SK-N-SH (cell line): ENCODE measurements around the gene MN1. TPM values are rescaled to one million over a fixed set of nuclear protein-coding genes. Genes with fewer than 3 reads are reported as not detected.

Experiments
- CTCF ChIA-PET: fragments of 300-600, 350-600 bp; formaldehyde crosslinking; extraction: SDS; loops from one replicate; lab custom pipeline; 2021; lab: Yijun Ruan, JAX
- POLR2A ChIA-PET: fragments of 350-600 bp; sonication (Branson Sonifier 250); formaldehyde crosslinking; extraction: SDS; loops from one replicate; lab custom pipeline; 2020; ENCODE audit warnings: antibody characterized with exemption, inconsistent platforms; lab: Yijun Ruan, JAX
- DNase-seq: peaks from one replicate; pipeline ENCODE4 v3.0.0; 2012
- H2AFZ ChIP-seq: fragments of 200-600 bp; sonication (generic); 2 replicates; pipeline ENCODE4 v1.8.1; 2016; ENCODE audit warnings: antibody characterized with exemption, mild to moderate bottlenecking, low read depth
- H3F3A ChIP-seq: fragments of 200-600 bp; sonication (generic); replicated peaks from 2 replicates; pipeline ENCODE3; 2016; ENCODE audit warnings: antibody characterized with exemption, mild to moderate bottlenecking; ENCODE audit not compliant: insufficient read depth
- H3K27ac ChIP-seq, 2 experiments: fragments of 200-500 bp in 1 of 2; fragments of 200-600 bp in 1 of 2; sonication (Bioruptor generic) in 1 of 2; sonication (generic), shearing (Covaris generic) in 1 of 2; 2 replicates each; pipeline versions ENCODE4 v1.5.1 to v1.6.1; 2014 to 2016; ENCODE audit warnings: low read depth in 2 of 2, inconsistent platforms in 1 of 2, low read length in 1 of 2, mild to moderate bottlenecking in 1 of 2, mixed read lengths in 1 of 2
- H3K27me3 ChIP-seq: fragments of 200-600 bp; sonication (generic), shearing (Covaris generic); 2 replicates; pipeline ENCODE4 v1.6.1; 2016; ENCODE audit warnings: mixed run types; ENCODE audit not compliant: insufficient read depth
- H3K36me3 ChIP-seq, 2 experiments: fragments of 200-500 bp in 1 of 2; fragments of 200-600 bp in 1 of 2; sonication (Bioruptor generic) in 1 of 2; sonication (generic) in 1 of 2; replicated peaks in 1 of 2; 2 replicates each; pipeline versions ENCODE3 to v1.5.1; 2014 to 2016; ENCODE audit warnings: low read length in 1 of 2, mild to moderate bottlenecking in 1 of 2; ENCODE audit not compliant: insufficient read depth in 2 of 2, control insufficient read depth in 1 of 2
- H3K4me1 ChIP-seq, 2 experiments: fragments of 200-500 bp in 1 of 2; fragments of 200-600 bp in 1 of 2; sonication (Bioruptor generic) in 1 of 2; sonication (generic), shearing (Covaris generic) in 1 of 2; 2 replicates each; pipeline versions ENCODE4 v1.5.1 to v1.6.1; 2014 to 2016; ENCODE audit warnings: low read depth in 1 of 2, low read length in 1 of 2, mixed run types in 1 of 2; ENCODE audit not compliant: insufficient read depth in 2 of 2, control insufficient read depth in 1 of 2
- H3K4me2 ChIP-seq: fragments of 200-600 bp; sonication (generic), shearing (Covaris generic); 2 replicates; pipeline ENCODE4 v1.6.1; 2017; ENCODE audit warnings: mixed run types
- H3K4me3 ChIP-seq, 2 experiments: fragments of 200-500 bp in 1 of 2; fragments of 200-600 bp in 1 of 2; sonication (Bioruptor generic) in 1 of 2; sonication (generic), shearing (Covaris generic) in 1 of 2; 2 replicates each; pipeline versions ENCODE4 v1.5.1 to v1.8.1; 2014 to 2016; ENCODE audit warnings: low read depth in 2 of 2, inconsistent platforms in 1 of 2, low read length in 1 of 2, mild to moderate bottlenecking in 1 of 2, mixed read lengths in 1 of 2, moderate library complexity in 1 of 2
- H3K79me2 ChIP-seq: fragments of 200-600 bp; sonication (generic); 2 replicates; pipeline ENCODE4 v1.8.1; 2017; ENCODE audit warnings: mild to moderate bottlenecking; ENCODE audit not compliant: insufficient read depth
- H3K9ac ChIP-seq: fragments of 200-600 bp; sonication (generic); 2 replicates; pipeline ENCODE4 v1.6.1; 2017; ENCODE audit warnings: mixed run types
- H3K9me2 ChIP-seq: fragments of 200-600 bp; sonication (generic); 2 replicates; pipeline ENCODE4 v1.6.1; 2017; ENCODE audit warnings: mixed run types
- H3K9me3 ChIP-seq: fragments of 200-600 bp; sonication (generic); 2 replicates; pipeline ENCODE4 v1.6.1; 2017; ENCODE audit warnings: mixed run types, mild to moderate bottlenecking, moderate library complexity
- H4K20me1 ChIP-seq: fragments of 200-600 bp; sonication (generic); 2 replicates; pipeline ENCODE4 v1.6.1; 2017; ENCODE audit warnings: mild to moderate bottlenecking, mixed run types; ENCODE audit not compliant: insufficient read depth
- ELF1 ChIP-seq: IDR thresholded peaks from 2 replicates; pipeline ENCODE4 v1.4.0; 2012
- EP300 ChIP-seq, 2 experiments: IDR thresholded peaks; 2 replicates each; pipeline versions ENCODE4 v1.4.0 to v1.6.1; 2012; ENCODE audit warnings: borderline replicate concordance in 1 of 2, low read depth in 1 of 2, low read length in 1 of 2
- EZH2phosphoT487 ChIP-seq: fragments of 200-600 bp; sonication (generic); IDR thresholded peaks from 2 replicates; pipeline ENCODE4 v1.6.1; 2017; ENCODE audit warnings: low read depth, mixed run types, mild to moderate bottlenecking, antibody characterized with exemption, moderate library complexity, borderline replicate concordance
- FOSL2 ChIP-seq: IDR thresholded peaks from 2 replicates; pipeline ENCODE4 v1.4.0; 2012; ENCODE audit warnings: low read depth, mild to moderate bottlenecking, moderate library complexity, borderline replicate concordance
- GATA2 ChIP-seq: sonication (generic); formaldehyde crosslinking; IDR thresholded peaks from 2 replicates; pipeline ENCODE4 v1.5.0; 2020; ENCODE audit warnings: mild to moderate bottlenecking, missing genetic modification reagents
- NFIC ChIP-seq: IDR thresholded peaks from 2 replicates; pipeline ENCODE4 v1.4.0; 2012; ENCODE audit warnings: borderline replicate concordance
- NRF1 ChIP-seq: IDR thresholded peaks from 2 replicates; pipeline ENCODE4 v1.6.1; 2012; ENCODE audit warnings: low read depth, mild to moderate bottlenecking, low read length
- SIN3A ChIP-seq: IDR thresholded peaks from 2 replicates; pipeline ENCODE4 v1.6.1; 2012; ENCODE audit warnings: low read depth, mild to moderate bottlenecking, low read length, moderate library complexity, borderline replicate concordance
- TAF1 ChIP-seq: IDR thresholded peaks from 2 replicates; pipeline ENCODE4 v1.6.1; 2012; ENCODE audit warnings: low read depth, mild to moderate bottlenecking, low read length, moderate library complexity, borderline replicate concordance
- TEAD4 ChIP-seq: IDR thresholded peaks from 2 replicates; pipeline ENCODE4 v1.4.0; 2012; ENCODE audit warnings: mild to moderate bottlenecking, borderline replicate concordance; ENCODE audit not compliant: insufficient read depth
- WGBS: methylation state at CpG from one replicate; pipeline ENCODE4 v1.1.6; 2017; ENCODE audit warnings: low lambda C conversion rate; 5-methylcytosine and 5-hydroxymethylcytosine counted together
- polyA plus RNA-seq, 3 experiments: library from polyadenylated mRNA; depleted of rRNA; stranded (reverse); fragments of >200 nt; gene quantifications; 2 replicates each; pipeline ENCODE4 v1.2.3, GENCODE V29; 2012
- TF ChIP-seq, protein P1 (sequence below): fragments of 150-350 bp; IDR thresholded peaks from 2 replicates; pipeline ENCODE4 v1.6.1; 2016; ENCODE audit warnings: mild to moderate bottlenecking, low read depth, low read length
- TF ChIP-seq, protein P2 (sequence below): IDR thresholded peaks from 2 replicates; pipeline ENCODE4; 2012

Gene MN1
- polyA plus RNA-seq, 1 of the 3 experiments (the other 2 are of a cell fraction): 0.20 TPM

DNA sequence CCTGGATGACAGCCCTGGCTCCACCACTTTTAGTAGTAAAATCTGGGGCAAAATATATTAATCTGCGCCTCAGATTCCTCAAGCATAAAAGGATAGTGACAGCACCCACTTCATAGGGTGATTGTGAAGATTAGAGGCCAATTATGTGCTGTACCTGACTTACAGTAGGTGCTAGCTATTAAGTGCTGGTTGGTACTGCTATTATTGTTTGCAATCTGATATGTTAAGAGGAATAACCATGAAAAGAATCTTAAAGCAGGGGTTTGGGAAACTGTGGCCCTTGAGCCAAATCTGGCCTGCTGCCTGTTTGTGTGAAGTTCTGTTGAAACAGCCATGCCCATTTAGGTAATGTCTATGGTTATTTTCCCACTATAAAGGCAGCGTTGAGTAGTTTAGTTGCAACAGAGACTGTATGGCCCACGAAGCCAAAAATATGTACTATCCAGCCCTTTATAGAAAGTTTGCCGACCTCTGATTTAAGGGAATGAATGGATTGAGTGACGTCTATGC is 44.7 kb upstream of the MN1 start (continued):
- TF ChIP-seq EZH2phosphoT487 (no peak), FOSL2 (no peak), NRF1 (no peak), ELF1 (no peak), GATA2 (CRISPR knock-in tag) (no peak), TAF1 (no peak)
- TF ChIP-seq, protein P1, sequence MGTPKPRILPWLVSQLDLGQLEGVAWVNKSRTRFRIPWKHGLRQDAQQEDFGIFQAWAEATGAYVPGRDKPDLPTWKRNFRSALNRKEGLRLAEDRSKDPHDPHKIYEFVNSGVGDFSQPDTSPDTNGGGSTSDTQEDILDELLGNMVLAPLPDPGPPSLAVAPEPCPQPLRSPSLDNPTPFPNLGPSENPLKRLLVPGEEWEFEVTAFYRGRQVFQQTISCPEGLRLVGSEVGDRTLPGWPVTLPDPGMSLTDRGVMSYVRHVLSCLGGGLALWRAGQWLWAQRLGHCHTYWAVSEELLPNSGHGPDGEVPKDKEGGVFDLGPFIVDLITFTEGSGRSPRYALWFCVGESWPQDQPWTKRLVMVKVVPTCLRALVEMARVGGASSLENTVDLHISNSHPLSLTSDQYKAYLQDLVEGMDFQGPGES: no peak
- TF ChIP-seq, protein P2, sequence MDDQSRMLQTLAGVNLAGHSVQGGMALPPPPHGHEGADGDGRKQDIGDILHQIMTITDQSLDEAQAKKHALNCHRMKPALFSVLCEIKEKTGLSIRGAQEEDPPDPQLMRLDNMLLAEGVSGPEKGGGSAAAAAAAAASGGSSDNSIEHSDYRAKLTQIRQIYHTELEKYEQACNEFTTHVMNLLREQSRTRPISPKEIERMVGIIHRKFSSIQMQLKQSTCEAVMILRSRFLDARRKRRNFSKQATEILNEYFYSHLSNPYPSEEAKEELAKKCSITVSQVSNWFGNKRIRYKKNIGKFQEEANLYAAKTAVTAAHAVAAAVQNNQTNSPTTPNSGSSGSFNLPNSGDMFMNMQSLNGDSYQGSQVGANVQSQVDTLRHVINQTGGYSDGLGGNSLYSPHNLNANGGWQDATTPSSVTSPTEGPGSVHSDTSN: no peak

DNA sequence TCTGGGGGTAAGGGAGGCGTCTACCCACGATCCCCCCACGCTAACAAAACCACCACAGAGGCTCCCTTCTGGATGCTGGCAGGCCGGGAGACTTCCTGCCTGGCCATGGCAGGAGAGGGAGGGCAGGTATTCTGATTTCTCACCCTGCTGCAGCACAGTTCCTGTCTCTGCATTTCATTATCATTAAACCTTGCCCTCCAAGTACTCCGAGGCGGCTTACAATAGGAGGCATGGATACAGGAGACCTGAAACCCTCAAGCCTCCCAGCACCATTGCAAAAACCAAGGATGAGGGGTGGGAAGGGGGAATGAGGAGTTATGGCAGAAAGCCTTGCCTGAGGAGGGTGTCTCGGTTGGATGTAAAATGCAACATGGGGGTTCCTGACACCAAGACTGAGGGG is 44.1 kb upstream of the MN1 start:
- Histone ChIP-seq H3K27ac (peak overlapping the region in 1 of 2 experiments; percentile 98; a peak in 2 of 4 replicates), H3K9me2 (no peaks in the 10 kb centered on the region), H2AFZ (no peak overlapping the region), H3K9me3 (no peaks in the 10 kb centered on the region), H3F3A (no peaks in the 10 kb centered on the region), H3K4me3 (no peak overlapping the region), H3K4me2 (no peak overlapping the region), H4K20me1 (no peaks in the 10 kb centered on the region), H3K79me2 (no peaks in the 10 kb centered on the region), H3K27me3 (no peaks in the 10 kb centered on the region), H3K4me1 (peaks cover 11 to 67% of the 10 kb centered on the region in 2 experiments; a peak in 3 of 4 replicates), H3K36me3 (peaks cover 5 to 30% of the 10 kb centered on the region in 2 experiments), H3K9ac (no peak overlapping the region)
- DNase-seq: no peak
- CTCF ChIA-PET: no interaction called here
- 85% methylated on average over 6 of the region's 7 CpGs for WGBS
- no peak for TF ChIP-seq NFIC
- TF ChIP-seq TEAD4: no peak
- TF ChIP-seq SIN3A: no peak
- TF ChIP-seq EP300 (IDR thresholded peaks at IDR 0.05; ENCODE audit: borderline replicate concordance in 1 of 2, low read depth in 1 of 2, low read length in 1 of 2): no peak
- POLR2A ChIA-PET: no interaction called here
